SHP77 treated with DMSO at 0.1 percent for 48 hours (cell line): Measurements from ENCODE around the gene NMS.
A peak's percentile ranks its signal among the peaks of the same experiment; 100 is the strongest.
"Not testable (repeated sequence)": the region's sequence is repeated elsewhere in the genome, so short reads cannot be mapped to it uniquely, and the experiment has no call there.

ENCODE experiments used
- DNase-seq: peaks from one replicate; lab custom pipeline; 2025; lab: John Stamatoyannopoulos, UW

Gene NMS, protein sequence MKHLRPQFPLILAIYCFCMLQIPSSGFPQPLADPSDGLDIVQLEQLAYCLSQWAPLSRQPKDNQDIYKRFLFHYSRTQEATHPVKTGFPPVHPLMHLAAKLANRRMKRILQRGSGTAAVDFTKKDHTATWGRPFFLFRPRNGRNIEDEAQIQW

DNA sequence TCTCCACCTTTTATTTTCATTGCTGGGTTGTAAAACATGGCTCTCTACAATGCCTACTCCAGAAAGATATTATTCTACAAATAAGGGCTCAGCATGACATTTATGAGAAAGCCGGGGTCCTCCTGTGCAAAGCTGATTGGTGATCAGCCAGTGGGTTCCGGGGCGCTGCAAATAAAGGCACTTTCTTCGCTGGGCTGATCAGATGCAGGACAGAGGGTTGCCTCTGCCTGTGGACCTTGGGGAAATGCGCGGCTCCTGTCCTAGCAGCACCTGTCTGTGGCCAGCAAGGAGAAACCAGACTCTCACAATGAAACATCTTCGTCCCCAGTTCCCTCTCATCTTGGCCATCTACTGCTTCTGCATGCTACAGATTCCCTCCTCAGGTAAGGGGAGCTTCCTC is at the start of gene NMS:
Gene NMS (plus strand): TSS at position 301 of the 400 bp plus-strand sequence. CDS start 7 bp downstream, at position 308.
- DNase-seq, result no peak

DNA sequence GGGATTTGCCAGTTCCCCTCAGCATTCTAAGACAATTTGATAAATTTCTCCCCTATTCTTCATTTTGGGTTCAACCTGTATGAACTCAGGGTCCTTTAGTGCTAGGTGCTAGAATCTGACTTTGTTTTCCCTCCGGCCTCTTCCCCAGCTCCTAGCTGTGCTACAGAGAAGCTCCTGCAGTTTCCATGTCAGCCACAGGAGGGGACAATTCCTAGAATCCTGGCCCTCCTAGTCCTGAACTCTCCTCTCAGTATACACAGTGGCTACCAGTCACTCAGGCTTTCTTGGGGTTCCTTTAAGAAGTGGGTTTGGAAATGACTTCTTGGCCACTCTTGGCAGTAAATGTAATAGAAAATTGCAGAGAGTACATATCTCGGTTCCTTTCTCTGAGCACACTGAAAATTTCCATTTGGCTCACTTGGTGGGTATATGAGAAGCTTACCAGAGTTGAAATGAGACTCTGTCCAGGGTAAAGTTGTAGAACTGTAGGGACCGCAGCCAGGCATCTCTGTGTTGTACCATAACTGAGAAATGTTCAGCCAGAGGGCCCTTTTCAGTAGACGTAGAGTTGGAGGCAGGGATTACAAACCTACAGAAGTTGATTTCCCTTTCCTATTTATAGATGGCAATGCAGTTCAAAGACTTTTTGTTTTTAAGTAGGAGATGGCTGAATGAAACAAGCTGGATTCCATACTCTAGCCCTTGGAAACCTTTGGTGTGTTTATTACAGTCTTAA is 47.8 kb upstream of the NMS start:
- DNase-seq, result no peak

DNA sequence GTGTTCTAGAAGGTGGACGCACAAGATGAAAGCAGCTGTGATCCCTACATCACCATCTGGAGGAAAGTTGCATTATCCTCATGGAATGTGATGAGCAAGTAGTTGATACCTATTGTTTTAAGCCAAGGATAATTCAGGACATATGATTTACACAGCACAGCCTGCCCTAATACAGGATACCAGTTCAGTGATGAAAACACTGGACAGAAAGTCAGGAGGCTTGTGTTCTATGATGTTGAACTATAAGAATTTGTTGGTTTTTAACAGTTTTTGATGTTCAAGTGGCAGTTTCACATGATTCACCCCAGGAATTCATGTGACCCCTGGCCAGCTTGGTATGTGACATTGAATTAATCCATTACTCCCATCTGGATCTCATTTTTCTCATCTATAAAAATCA is 46.7 kb upstream of the NMS start:
- DNase-seq, result no peak

DNA sequence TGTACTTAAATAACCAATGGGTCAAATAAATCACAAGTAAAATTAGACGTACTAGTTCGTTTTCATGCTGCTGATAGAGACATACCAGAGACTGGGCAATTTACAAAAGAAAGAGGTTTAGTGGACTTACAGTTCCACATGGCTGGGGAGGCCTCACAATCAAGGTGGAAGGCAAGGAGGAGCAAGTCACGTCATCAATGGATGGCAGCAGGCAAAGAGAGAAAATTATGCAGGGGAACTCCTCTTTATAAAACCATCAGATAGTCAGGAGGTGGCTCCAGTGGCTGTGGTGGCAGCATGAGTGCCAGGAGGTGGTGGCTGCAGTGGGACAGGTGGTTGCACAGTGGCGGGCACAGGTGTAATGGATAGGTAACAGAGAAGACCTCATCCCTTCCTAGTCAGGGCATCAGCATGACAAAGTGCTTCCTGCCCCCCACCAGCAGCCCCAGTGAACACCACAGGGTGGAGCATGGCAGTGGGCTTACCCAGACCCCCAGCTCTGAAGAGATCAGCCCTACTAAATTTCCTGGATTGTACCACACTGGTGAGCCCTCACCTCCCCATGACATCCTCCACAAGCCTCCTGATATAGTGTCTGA is 45.9 kb upstream of the NMS start:
- DNase-seq, result no peak

DNA sequence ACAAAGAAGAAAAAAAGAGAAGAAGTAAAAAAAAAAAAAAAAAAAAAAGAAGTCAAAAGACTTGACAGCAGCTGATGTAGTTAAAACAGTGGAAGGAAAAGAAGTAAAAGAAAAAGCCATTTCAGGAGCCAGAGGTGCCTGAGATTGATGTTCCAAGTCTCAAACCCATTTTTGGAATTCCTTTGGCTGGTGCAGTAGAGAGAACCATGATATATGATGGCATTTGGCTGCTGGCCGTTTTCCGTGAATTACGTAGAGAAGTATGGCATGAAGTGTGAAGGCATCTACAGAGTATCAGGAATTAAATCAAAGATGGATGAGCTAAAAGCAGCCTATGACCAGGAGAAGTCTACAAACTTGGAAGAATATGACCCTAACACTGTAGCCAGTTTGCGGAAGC is 45.2 kb upstream of the NMS start:
- no peak for DNase-seq

DNA sequence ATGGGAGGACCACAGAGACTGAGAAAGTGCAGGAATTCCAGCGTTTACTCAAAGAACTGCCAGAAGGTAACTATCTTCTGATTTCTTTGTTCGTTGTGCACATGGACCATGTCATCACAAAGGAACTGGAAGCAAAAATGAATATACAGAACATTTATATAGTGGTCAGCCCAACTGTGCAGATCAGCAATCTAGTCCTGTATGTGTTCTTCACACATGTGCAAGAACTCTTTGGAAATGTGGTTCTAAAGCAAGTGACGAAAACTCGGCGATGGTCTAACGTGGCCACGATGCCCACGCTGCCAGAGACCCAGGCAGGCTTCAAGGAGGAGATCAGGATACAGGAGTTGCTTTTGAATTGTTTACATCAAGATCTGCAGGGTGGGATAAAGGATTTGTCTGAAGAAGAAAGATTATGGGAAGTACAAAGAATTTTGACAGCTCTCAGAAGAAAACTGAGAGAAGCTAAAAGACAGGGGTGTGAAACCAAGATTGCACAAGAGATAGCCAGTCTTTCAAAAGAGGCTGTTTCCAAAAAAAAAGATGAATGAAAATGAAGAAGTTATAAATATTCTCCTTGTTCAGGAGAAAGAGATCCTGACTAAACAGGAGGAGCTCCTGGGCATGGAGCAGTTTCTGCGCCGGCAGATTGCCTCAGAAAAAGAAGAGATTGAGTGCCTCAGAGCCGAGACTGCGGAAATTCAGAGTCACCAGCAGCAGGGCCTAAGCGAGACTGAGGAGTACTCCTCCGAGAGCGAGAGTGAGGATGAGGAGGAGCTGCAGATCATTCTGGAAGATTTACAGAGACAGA is 44.5 kb upstream of the NMS start:
- no peak for DNase-seq

DNA sequence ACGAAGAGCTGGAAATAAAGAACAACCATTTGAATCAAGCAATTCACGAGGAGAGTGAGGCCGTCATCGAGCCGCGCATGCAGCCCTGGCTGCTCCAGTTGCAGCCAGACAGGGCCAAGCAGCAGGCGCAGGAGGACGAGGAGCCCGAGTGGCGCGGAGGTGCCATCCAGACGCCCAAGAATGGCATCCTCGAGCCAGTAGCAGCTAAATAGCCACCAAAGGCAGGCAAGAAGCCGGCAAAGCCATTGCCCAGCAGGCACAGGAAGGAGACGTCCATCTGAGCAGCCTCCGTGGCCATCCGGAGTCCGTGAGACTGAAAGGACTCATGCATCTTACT is 43.9 kb upstream of the NMS start:
- no peak for DNase-seq

DNA sequence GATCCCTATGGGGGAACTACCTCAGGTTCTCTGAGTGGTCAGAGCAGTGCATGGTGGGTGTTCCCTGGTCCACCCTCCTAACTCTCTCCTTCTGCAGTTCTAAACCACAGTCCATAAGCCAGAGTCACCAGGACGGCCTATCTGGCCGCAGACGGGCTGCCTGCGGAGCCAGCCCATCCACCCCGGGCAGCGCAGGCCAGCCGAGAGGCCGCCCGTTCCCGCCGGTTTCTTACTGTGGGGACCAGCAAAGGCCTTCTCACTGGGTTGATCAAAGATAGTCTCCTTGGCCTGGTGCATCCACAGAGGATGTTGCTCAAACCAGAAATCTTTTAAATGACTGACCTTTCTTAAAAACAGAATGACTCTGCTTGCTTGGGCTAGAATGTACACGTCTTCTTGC is 43.2 kb upstream of the NMS start:
- DNase-seq, result no peak

DNA sequence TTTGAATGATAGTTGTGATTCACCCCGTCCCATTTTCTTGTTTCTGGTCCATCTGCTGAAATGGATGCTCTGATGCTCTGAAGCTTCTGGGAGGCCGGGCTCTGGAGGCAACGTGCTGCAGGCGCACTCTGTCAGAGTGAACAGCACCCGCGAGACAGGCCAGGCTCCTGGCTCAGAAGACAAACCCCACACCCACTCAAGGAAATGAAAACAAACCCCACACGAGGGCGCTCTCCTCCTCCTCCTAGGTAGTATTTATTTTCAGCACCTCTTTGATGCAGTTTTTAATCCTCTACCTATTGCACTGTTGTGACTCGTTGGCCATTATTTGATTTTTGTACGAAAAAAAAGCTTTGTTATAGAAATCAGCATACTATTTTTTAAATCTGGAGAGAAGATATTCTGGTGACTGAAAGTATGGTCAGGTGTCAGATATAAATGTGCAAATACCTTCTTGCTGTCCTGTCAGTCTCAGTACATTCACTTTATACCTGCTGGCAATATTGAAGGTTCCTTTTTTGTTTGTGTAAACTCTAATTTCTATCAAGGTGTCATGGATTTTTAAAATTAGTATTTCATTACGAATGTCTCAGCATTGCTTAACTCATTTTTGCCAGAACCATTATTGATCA is 42.5 kb upstream of the NMS start:
- no peak for DNase-seq

DNA sequence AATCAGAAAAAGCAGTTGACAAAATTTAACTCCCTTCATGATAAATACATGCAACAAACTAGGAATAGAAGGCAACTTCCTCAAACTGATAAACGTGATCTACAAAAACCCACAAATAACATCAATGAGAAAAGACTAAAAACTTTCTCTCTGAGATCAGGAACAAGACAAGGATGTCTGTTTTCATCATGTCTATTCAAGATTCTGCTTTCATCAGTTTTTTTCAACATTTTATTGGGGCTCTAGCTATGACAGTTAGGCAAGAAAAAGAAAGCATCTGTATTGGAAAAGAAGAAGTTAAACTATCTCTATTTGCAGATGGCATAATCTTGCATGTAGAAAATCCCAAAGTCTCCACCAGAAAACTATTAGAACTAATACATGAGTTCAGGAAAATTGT is 40.6 kb upstream of the NMS start:
- no peak for DNase-seq

DNA sequence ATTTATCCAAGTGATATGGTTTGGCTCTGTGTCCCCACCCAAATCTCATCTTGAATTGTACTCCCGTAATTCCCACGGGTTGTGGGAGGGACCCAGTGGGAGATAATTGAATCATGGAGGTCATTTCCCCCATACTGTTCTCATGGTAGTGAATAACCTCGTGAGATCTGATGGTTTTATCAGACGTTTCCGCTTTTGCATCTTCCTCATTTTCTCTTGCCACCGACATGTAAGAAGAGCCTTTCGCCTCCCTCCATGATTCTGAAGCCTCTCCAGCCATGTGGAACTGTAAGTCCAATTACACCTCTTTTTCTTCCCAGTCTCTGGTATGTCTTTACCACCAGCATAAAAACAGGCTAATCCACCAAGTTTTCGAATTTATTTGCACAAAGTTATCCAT is 32.5 kb upstream of the NMS start:
- DNase-seq, result no peak

DNA sequence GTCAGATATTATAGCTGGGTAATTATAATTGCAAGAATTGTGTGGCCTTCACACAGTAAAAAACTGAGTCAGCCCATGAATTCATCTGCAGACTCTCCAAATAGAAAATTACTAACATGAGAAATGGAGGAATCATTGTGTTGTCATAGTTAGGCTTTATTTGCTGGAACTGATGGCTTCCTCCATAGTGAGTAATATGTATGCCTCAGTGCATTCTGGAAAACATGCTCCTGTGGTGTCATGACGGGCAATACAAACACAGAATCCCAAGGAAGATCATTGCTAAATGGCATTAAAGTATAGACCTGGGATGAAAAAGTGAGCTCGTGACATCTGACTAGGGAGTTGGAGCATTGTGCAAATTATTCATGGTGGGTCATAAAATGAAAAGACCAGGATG is 23.6 kb upstream of the NMS start:
- no peak for DNase-seq

DNA sequence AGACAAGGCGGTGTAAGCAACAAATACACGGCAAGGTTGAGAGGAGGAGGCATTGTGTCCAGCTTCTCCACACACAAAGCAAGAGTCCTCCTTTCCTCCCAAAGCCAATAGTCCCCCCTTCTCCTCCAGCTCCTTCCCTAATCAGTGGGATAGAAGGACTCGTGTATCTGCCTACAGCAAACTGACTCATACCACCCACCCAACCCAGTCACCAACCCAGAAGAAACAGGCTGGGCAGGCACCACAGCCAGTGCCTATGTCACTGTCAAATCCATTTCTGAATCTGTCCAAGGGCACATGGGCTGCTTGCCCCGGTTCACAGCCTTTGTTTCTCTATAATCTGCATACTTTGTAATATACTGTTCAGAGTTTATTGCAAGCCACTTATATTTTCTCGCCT is 19.2 kb upstream of the NMS start:
- no peak for DNase-seq

DNA sequence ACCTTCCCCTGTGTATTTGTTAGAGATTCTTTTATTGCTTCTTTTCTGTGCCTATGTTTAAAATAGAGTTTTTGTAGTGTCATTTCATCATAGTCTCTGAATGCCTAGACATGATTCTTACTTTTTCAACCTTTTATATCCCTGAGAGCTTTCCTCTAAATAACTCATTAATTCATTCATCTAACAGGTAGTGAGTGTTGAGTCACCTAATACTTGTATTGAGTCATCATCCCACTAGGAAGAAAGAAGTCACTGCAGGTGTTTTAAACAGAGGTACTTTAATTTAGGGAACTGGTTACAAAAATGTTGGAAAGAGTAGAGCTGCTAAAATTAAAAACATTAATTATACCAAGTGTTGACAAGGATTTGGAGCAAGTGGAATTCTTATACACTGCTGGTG is 18.5 kb upstream of the NMS start:
- no peak for DNase-seq

DNA sequence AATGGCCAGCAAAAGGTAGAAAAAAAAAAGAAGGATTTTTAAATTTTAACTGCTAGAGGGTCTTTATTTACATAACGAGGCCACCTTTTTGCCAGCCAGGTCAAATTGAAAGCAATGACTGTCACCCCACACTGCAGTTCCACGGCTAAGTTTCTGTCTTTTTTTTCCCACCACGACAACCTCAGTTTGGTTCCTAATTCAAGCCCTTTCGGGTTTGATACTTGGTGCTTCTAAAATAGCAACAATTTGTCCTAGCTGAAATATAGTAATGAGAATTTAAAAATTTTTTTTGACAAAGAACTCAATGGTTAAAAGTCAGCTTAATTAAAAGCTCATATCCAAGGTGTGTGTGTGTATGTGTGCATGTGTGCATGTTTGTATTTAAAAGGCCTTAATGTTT is 16.4 kb upstream of the NMS start:
- DNase-seq, result no peak

DNA sequence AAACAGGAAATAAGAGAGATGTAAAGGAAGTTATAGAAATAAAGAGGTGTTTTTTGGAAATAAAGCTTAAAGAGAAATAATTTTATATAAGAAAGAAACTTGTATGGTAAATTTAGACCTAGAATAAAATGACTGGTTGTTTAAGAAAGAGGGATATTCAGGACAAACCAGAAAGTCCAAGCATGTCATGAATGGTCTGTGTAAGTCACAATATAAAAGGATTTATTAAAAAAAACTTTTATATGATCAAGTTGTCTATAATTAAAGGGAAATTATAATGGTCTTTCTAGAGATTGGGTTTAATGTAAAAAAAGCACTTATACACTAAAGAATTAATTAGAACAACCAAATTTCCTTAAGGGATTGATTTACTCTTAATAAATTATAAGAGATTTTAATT is 13.9 kb upstream of the NMS start:
- DNase-seq, result not testable (repeated sequence)

DNA sequence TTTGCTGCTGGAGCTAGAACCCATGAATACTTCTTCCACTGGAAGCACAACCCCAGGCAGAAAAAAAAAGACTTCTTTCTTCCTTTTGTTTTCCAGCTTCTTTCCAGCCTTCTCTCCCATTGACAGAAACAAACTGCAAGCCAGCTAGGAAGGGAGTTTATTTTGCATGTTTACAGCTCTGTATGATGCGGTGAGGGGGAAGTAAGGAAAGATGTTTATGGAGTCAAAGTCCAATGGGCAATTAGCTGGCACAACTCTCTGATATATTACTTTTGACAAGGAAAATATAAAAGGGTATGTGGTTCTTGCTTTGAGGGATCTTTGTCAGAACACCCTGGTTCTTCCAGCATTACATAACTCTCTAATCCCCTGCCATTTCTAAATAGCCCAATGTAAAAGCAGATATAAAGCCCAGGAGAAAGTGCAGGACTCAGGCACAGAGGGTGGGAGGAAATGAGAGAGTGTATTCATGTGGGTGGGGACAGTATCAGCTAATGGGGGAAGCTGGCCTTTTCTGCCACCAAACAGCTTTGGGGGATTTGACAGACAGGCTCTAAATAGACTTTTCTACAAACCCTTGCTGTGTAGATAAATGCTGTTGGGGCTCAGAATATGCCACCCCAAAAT is 9.3 kb upstream of the NMS start:
- DNase-seq, result no peak

DNA sequence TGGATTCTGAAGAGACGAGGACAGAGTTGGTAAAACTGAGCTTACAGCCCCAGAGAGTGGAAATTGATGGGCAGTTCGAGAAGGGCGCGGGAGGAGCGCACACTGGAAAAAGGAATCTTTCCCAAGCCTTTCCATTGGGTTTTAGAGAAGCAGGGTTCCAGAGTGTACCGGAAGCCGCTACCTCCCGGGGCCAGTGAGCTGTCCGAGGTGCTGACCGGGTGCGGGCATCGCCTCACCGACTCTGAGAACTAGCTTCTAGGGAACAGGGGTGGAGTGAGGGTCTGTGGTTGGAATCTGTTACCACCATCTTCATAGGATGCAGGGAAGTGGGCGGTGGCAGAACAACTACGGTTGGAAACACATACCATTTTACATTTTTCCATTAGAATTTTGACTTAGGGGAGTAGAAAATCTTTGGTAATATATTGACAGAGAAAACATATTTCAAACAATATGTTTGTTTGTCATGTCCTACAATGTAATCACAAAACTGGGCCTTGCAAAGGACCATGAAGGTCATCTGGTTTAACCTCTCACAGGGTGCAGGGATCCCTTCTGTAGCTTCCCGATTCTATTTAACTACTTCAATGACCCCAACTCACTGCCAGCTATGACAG is 724 bp downstream of the NMS start:
- no peak for DNase-seq

DNA sequence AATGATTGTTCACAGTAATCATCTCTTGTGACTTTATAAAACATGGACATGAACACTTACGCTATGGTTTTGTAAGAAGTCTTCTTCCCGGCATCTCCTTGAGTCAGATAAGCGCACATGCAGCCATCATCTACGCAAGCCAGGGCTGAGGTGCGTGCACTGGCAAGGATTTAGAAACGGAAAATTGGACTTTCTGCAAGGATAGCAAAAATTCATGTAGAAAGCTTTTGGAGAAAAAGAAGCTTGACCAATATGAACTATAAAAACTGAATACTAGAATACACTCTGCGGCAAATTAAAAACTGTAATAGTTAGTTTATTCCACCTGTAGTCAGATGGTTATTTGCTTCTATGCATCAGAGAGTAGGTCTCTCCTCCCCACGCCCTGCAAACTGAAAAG is 6.3 kb downstream of the NMS start:
- DNase-seq, result no peak

DNA sequence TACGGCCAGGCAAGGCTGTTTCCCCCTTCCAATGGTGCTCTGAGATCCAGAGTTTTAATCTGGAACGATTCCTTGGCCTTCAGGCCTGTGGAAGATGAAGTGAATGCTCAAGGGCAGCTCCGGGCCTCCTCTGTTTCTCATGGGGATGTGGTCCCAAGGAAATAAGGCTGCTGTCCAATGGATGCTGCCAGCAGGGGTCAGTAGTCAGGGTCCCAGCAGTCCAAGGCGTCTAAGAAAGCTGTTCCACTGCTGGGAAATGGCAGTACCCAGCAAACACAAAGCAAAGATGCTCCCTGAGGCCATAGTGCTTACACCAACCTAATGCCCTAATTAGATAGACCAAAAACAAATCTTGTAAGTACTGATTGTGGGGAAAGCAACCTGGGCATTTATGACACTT is 12.5 kb downstream of the NMS start:
- no peak for DNase-seq

DNA sequence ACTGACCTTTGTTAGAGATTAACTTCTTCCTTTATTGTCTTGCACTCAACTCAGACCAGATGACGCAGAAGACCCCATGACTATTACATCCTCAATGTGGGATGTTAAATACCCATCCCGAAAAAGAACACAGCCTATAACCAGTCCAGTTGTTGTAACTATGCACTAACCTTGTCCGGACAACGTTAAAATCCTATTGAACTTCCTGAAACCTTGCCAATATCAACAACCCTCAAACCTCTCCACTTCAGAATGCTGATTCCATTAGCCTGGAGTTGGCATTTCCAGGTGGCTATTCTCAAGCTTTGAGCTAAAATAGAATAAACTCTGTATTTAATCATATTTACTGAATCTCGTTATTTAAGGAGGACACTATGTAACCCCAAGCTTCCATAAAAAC is 13.6 kb downstream of the NMS start:
- DNase-seq, result peak; percentile 24

DNA sequence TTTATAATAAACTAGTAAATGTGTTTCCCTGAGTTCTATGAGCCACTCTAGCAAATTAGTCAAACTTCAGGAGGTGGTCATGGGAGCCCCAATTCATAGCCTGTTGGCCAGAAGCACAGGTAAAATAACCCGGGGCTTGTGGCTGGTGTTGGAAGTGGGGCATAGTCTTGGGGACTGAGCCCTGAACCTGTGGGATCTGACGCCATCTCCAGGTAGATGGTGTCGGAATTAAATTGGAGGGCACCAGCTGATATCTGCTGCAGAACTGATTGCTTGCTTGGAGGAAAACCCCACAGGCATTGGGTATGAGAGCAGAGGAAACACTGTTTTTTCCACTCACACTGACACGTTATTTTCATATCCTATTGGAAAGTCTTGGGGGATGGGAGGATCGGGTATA is 14.1 kb downstream of the NMS start:
- DNase-seq, result no peak
